Progenitor cell of endocrine pancreas (in vitro differentiated cells): ENCODE measurements around the gene CPNE7. TPM values are rescaled to one million over a fixed set of nuclear protein-coding genes. Genes with fewer than 3 reads are reported as not detected.

Source experiments
- DNase-seq: peaks from one replicate; pipeline ENCODE4 v3.0.0; 2021; ENCODE audit warnings: low spot score; ENCODE audit not compliant: unreplicated experiment
- H3K27ac Mint-ChIP-seq: 2 replicates; pipeline ENCODE4 v1.8.0; 2021; ENCODE audit warnings: mild to moderate bottlenecking, moderate library complexity, mixed read lengths
- H3K27me3 Mint-ChIP-seq: 2 replicates; pipeline ENCODE4 v1.8.0; 2021; ENCODE audit warnings: mixed read lengths
- H3K36me3 Mint-ChIP-seq: 2 replicates; pipeline ENCODE4 v1.8.0; 2022; ENCODE audit warnings: mixed read lengths; ENCODE audit not compliant: insufficient read depth
- H3K4me1 Mint-ChIP-seq: 2 replicates; pipeline ENCODE4 v1.8.0; 2021; ENCODE audit warnings: low read depth, mixed read lengths
- H3K4me3 Mint-ChIP-seq: 2 replicates; pipeline ENCODE4 v1.8.0; 2021; ENCODE audit warnings: low read depth, mild to moderate bottlenecking, moderate library complexity, mixed read lengths
- H3K9me3 Mint-ChIP-seq: 2 replicates; pipeline ENCODE4 v1.8.0; 2021; ENCODE audit warnings: low read depth, mixed read lengths
- total RNA-seq: library from RNA; stranded (reverse); gene quantifications from 2 replicates; pipeline ENCODE4 v1.2.1, GENCODE V29; 2021
- TF ChIP-seq, protein P1 (sequence below): fragments of 200-600 bp; sonication (generic); IDR thresholded peaks from one replicate; pipeline ENCODE4 v1.5.0; 2021; ENCODE audit warnings: antibody characterized with exemption, mild to moderate bottlenecking; ENCODE audit not compliant: unreplicated experiment

CPNE7 gene
- total RNA-seq, 1 donor from 2014 or later = 0.41 TPM

- peak; percentile 48 for DNase-seq
- Mint-ChIP-seq H3K27ac (peak overlapping the region; percentile 79), H3K27me3 (no peaks in the 10 kb centered on the region), H3K9me3 (no peaks in the 10 kb centered on the region), H3K36me3 (peaks cover 11% of the 10 kb centered on the region), H3K4me1 (peaks cover 13% of the 10 kb centered on the region), H3K4me3 (no peak overlapping the region)
- TF ChIP-seq, protein P1, sequence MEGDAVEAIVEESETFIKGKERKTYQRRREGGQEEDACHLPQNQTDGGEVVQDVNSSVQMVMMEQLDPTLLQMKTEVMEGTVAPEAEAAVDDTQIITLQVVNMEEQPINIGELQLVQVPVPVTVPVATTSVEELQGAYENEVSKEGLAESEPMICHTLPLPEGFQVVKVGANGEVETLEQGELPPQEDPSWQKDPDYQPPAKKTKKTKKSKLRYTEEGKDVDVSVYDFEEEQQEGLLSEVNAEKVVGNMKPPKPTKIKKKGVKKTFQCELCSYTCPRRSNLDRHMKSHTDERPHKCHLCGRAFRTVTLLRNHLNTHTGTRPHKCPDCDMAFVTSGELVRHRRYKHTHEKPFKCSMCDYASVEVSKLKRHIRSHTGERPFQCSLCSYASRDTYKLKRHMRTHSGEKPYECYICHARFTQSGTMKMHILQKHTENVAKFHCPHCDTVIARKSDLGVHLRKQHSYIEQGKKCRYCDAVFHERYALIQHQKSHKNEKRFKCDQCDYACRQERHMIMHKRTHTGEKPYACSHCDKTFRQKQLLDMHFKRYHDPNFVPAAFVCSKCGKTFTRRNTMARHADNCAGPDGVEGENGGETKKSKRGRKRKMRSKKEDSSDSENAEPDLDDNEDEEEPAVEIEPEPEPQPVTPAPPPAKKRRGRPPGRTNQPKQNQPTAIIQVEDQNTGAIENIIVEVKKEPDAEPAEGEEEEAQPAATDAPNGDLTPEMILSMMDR = no peak
Observed at GRCh38 chr16:89545831-89546574, 29.6 kb upstream of the CPNE7 start.

- Mint-ChIP-seq H3K4me1 (peaks cover 13% of the 10 kb centered on the region), H3K9me3 (no peaks in the 10 kb centered on the region), H3K36me3 (peaks cover 11% of the 10 kb centered on the region), H3K27me3 (no peaks in the 10 kb centered on the region), H3K27ac (no peak overlapping the region), H3K4me3 (no peak overlapping the region)
- TF ChIP-seq, protein P1 = no peak
- DNase-seq = no peak
Observed at GRCh38 chr16:89546781-89547180, 28.8 kb upstream of the CPNE7 start.

GRCh38 chr16:89547291-89547690, 28.3 kb upstream of the CPNE7 start:
- Mint-ChIP-seq H3K27me3 (no peaks in the 10 kb centered on the region), H3K27ac (no peak overlapping the region), H3K4me3 (no peak overlapping the region), H3K36me3 (peaks cover 11% of the 10 kb centered on the region), H3K4me1 (peaks cover 13% of the 10 kb centered on the region), H3K9me3 (no peaks in the 10 kb centered on the region)
- TF ChIP-seq, protein P1 = no peak
- no peak for DNase-seq

- Mint-ChIP-seq H3K27ac (no peak overlapping the region), H3K4me3 (no peak overlapping the region)
- TF ChIP-seq, protein P1 = no peak
Observed at GRCh38 chr16:89547860-89548259, 27.7 kb upstream of the CPNE7 start.

GRCh38 chr16:89548344-89549006, 27.1 kb upstream of the CPNE7 start:
- peaks cover 13% of the 10 kb centered on the region for H3K4me1 Mint-ChIP-seq
- no peaks in the 10 kb centered on the region for H3K9me3 Mint-ChIP-seq
- no peaks in the 10 kb centered on the region for H3K27me3 Mint-ChIP-seq
- DNase-seq = no peak
- TF ChIP-seq, protein P1 = no peak
- H3K27ac Mint-ChIP-seq = no peak overlapping the region
- no peak overlapping the region for H3K4me3 Mint-ChIP-seq
- peaks cover 10% of the 10 kb centered on the region for H3K36me3 Mint-ChIP-seq

More at GRCh38 chr16:89547860-89548259, 27.7 kb upstream of the CPNE7 start:
- no peaks in the 10 kb centered on the region for H3K9me3 Mint-ChIP-seq
- peaks cover 10% of the 10 kb centered on the region for H3K36me3 Mint-ChIP-seq
- H3K27me3 Mint-ChIP-seq = no peaks in the 10 kb centered on the region
- peaks cover 13% of the 10 kb centered on the region for H3K4me1 Mint-ChIP-seq
- DNase-seq = no peak
